Measurements from ENCODE around the gene ANKHD1. TPM values are rescaled to one million over a fixed set of nuclear protein-coding genes. Genes with fewer than 3 reads are reported as not detected.
"Not testable (repeated sequence)": the region's sequence is repeated elsewhere in the genome, so short reads cannot be mapped to it uniquely, and the experiment has no call there.

The ANKHD1 gene
- total and polyA plus RNA-seq, 4 donors: 17.0 to 138 (median 94.8) TPM

GRCh38 chr5:140569197-140569596 is 167.6 kb downstream of the ANKHD1 start:
- Histone ChIP-seq H3K27ac (ENCODE audit: low read depth in 1 of 2, low read length in 2 of 2) (no peak overlapping the region), H3K9me3 (ENCODE audit: control insufficient read depth, low read length) (no peaks in the 10 kb centered on the region), H3K4me1 (ENCODE audit: control insufficient read depth in 1 of 2, insufficient read depth in 2 of 2, low read length in 2 of 2) (no peaks in the 10 kb centered on the region), H3K4me3 (ENCODE audit: low read length in 2 of 2) (no peak overlapping the region), H3K36me3 (ENCODE audit: control insufficient read depth in 1 of 2, insufficient read depth in 2 of 2, low read length in 1 of 2) (no peaks in the 10 kb centered on the region), H3K27me3 (ENCODE audit: control insufficient read depth in 1 of 2, insufficient read depth in 2 of 2, low read length in 1 of 2) (no peaks in the 10 kb centered on the region)
- ATAC-seq (ENCODE audit: low FRiP score): no peak
- WGBS, 2 donors: 61 to 63% methylated on average over 4 of the region's 4 CpGs
- no peak for DNase-seq
- intact Hi-C loops (cut with DNase I): loop anchor here in 1 of 2 donors (10.0 kb wide), 1 partner anchor 136 kb away; the partner anchor contains the start of gene ZMAT2

GRCh38 chr5:140570058-140570457 is 168.4 kb downstream of the ANKHD1 start:
- Histone ChIP-seq H3K4me1 (ENCODE audit: control insufficient read depth in 1 of 2, insufficient read depth in 2 of 2, low read length in 2 of 2) (no peaks in the 10 kb centered on the region), H3K27me3 (ENCODE audit: control insufficient read depth in 1 of 2, insufficient read depth in 2 of 2, low read length in 1 of 2) (no peaks in the 10 kb centered on the region), H3K27ac (ENCODE audit: low read depth in 1 of 2, low read length in 2 of 2) (no peak overlapping the region), H3K4me3 (ENCODE audit: low read length in 2 of 2) (no peak overlapping the region), H3K9me3 (ENCODE audit: control insufficient read depth, low read length) (no peaks in the 10 kb centered on the region), H3K36me3 (ENCODE audit: control insufficient read depth in 1 of 2, insufficient read depth in 2 of 2, low read length in 1 of 2) (no peaks in the 10 kb centered on the region)
- DNase-seq (no peak), ATAC-seq (ENCODE audit: low FRiP score) (no peak)
- WGBS, 2 donors: 85 to 86% methylated on average over 4 of the region's 4 CpGs
- intact Hi-C loops (cut with DNase I): no loop called here

GRCh38 chr5:140570488-140570887 is 168.9 kb downstream of the ANKHD1 start:
- no peak for DNase-seq
- Histone ChIP-seq H3K36me3 (ENCODE audit: control insufficient read depth in 1 of 2, insufficient read depth in 2 of 2, low read length in 1 of 2) (no peaks in the 10 kb centered on the region), H3K9me3 (ENCODE audit: control insufficient read depth, low read length) (no peaks in the 10 kb centered on the region), H3K4me1 (ENCODE audit: control insufficient read depth in 1 of 2, insufficient read depth in 2 of 2, low read length in 2 of 2) (no peaks in the 10 kb centered on the region), H3K27me3 (ENCODE audit: control insufficient read depth in 1 of 2, insufficient read depth in 2 of 2, low read length in 1 of 2) (no peaks in the 10 kb centered on the region), H3K4me3 (ENCODE audit: low read length in 2 of 2) (no peak overlapping the region), H3K27ac (ENCODE audit: low read depth in 1 of 2, low read length in 2 of 2) (no peak overlapping the region)
- ATAC-seq (ENCODE audit: low FRiP score): no peak
- 98 to 100% methylated on average over 1 of the region's 1 CpG for WGBS, 2 donors
- intact Hi-C loops (cut with DNase I): no loop called here

- no peak overlapping the region for H3K27ac ChIP-seq (ENCODE audit: low read depth in 1 of 2, low read length in 2 of 2)
- WGBS, 2 donors: 69 to 71% methylated on average over 5 of the region's 5 CpGs
- no peaks in the 10 kb centered on the region for H3K36me3 ChIP-seq (ENCODE audit: control insufficient read depth in 1 of 2, insufficient read depth in 2 of 2, low read length in 1 of 2)
- H3K9me3 ChIP-seq (ENCODE audit: control insufficient read depth, low read length): no peaks in the 10 kb centered on the region
- H3K4me1 ChIP-seq (ENCODE audit: control insufficient read depth in 1 of 2, insufficient read depth in 2 of 2, low read length in 2 of 2): no peaks in the 10 kb centered on the region
- no peaks in the 10 kb centered on the region for H3K27me3 ChIP-seq (ENCODE audit: control insufficient read depth in 1 of 2, insufficient read depth in 2 of 2, low read length in 1 of 2)
- intact Hi-C loops (cut with DNase I): no loop called here
- no peak for ATAC-seq (ENCODE audit: low FRiP score)
- no peak for DNase-seq
- no peak overlapping the region for H3K4me3 ChIP-seq (ENCODE audit: low read length in 2 of 2)
Measured at GRCh38 chr5:140571105-140571504, 169.5 kb downstream of the ANKHD1 start.

- no peak overlapping the region for H3K27ac ChIP-seq (ENCODE audit: low read depth in 1 of 2, low read length in 2 of 2)
- H3K36me3 ChIP-seq (ENCODE audit: control insufficient read depth in 1 of 2, insufficient read depth in 2 of 2, low read length in 1 of 2): no peaks in the 10 kb centered on the region
- 94 to 95% methylated on average over 7 of the region's 7 CpGs for WGBS, 2 donors
- no peaks in the 10 kb centered on the region for H3K9me3 ChIP-seq (ENCODE audit: control insufficient read depth, low read length)
- DNase-seq (no peak), ATAC-seq (ENCODE audit: low FRiP score) (no peak)
- H3K27me3 ChIP-seq (ENCODE audit: control insufficient read depth in 1 of 2, insufficient read depth in 2 of 2, low read length in 1 of 2): no peaks in the 10 kb centered on the region
- intact Hi-C loops (cut with DNase I): no loop called here
- H3K4me1 ChIP-seq (ENCODE audit: control insufficient read depth in 1 of 2, insufficient read depth in 2 of 2, low read length in 2 of 2): no peaks in the 10 kb centered on the region
- H3K4me3 ChIP-seq (ENCODE audit: low read length in 2 of 2): no peak overlapping the region
Measured at GRCh38 chr5:140573683-140574082, 172.1 kb downstream of the ANKHD1 start.

GRCh38 chr5:140574165-140574564 is 172.5 kb downstream of the ANKHD1 start:
- DNase-seq (no peak), ATAC-seq (ENCODE audit: low FRiP score) (no peak)
- Histone ChIP-seq H3K27ac (ENCODE audit: low read depth in 1 of 2, low read length in 2 of 2) (no peak overlapping the region), H3K9me3 (ENCODE audit: control insufficient read depth, low read length) (no peaks in the 10 kb centered on the region), H3K4me3 (ENCODE audit: low read length in 2 of 2) (no peak overlapping the region), H3K36me3 (ENCODE audit: control insufficient read depth in 1 of 2, insufficient read depth in 2 of 2, low read length in 1 of 2) (no peaks in the 10 kb centered on the region), H3K4me1 (ENCODE audit: control insufficient read depth in 1 of 2, insufficient read depth in 2 of 2, low read length in 2 of 2) (no peaks in the 10 kb centered on the region), H3K27me3 (ENCODE audit: control insufficient read depth in 1 of 2, insufficient read depth in 2 of 2, low read length in 1 of 2) (no peaks in the 10 kb centered on the region)
- intact Hi-C loops (cut with DNase I): no loop called here
- 29 to 34% methylated on average over 3 of the region's 3 CpGs for WGBS, 2 donors

- ATAC-seq (ENCODE audit: low FRiP score) (peak; percentile 57), DNase-seq (peak in 1 of 2 donors; percentile 85)
- H3K27ac ChIP-seq (ENCODE audit: low read depth in 1 of 2, low read length in 2 of 2): no peak overlapping the region
- no peaks in the 10 kb centered on the region for H3K9me3 ChIP-seq (ENCODE audit: control insufficient read depth, low read length)
- no peaks in the 10 kb centered on the region for H3K27me3 ChIP-seq (ENCODE audit: control insufficient read depth in 1 of 2, insufficient read depth in 2 of 2, low read length in 1 of 2)
- H3K4me1 ChIP-seq (ENCODE audit: control insufficient read depth in 1 of 2, insufficient read depth in 2 of 2, low read length in 2 of 2): no peaks in the 10 kb centered on the region
- H3K4me3 ChIP-seq (ENCODE audit: low read length in 2 of 2): no peak overlapping the region
- no peaks in the 10 kb centered on the region for H3K36me3 ChIP-seq (ENCODE audit: control insufficient read depth in 1 of 2, insufficient read depth in 2 of 2, low read length in 1 of 2)
- WGBS, 2 donors: 83% methylated on average over 8 of the region's 8 CpGs
- intact Hi-C loops (cut with DNase I): no loop called here
Measured at GRCh38 chr5:140575309-140575708, 173.7 kb downstream of the ANKHD1 start.

GRCh38 chr5:140576776-140577201 is 175.2 kb downstream of the ANKHD1 start:
- no peaks in the 10 kb centered on the region for H3K9me3 ChIP-seq (ENCODE audit: control insufficient read depth, low read length)
- no peaks in the 10 kb centered on the region for H3K27me3 ChIP-seq (ENCODE audit: control insufficient read depth in 1 of 2, insufficient read depth in 2 of 2, low read length in 1 of 2)
- DNase-seq (no peak), ATAC-seq (ENCODE audit: low FRiP score) (no peak)
- no peak overlapping the region for H3K27ac ChIP-seq (ENCODE audit: low read depth in 1 of 2, low read length in 2 of 2)
- no peaks in the 10 kb centered on the region for H3K36me3 ChIP-seq (ENCODE audit: control insufficient read depth in 1 of 2, insufficient read depth in 2 of 2, low read length in 1 of 2)
- no peak overlapping the region for H3K4me3 ChIP-seq (ENCODE audit: low read length in 2 of 2)
- intact Hi-C loops (cut with DNase I): no loop called here
- 52 to 55% methylated on average over 2 of the region's 2 CpGs for WGBS, 2 donors
- no peaks in the 10 kb centered on the region for H3K4me1 ChIP-seq (ENCODE audit: control insufficient read depth in 1 of 2, insufficient read depth in 2 of 2, low read length in 2 of 2)

- ATAC-seq (ENCODE audit: low FRiP score); H3K9me3 ChIP-seq (ENCODE audit: control insufficient read depth, low read length); H3K27ac ChIP-seq (ENCODE audit: low read depth in 1 of 2, low read length in 2 of 2); H3K36me3 ChIP-seq (ENCODE audit: control insufficient read depth in 1 of 2, insufficient read depth in 2 of 2, low read length in 1 of 2); H3K4me1 ChIP-seq (ENCODE audit: control insufficient read depth in 1 of 2, insufficient read depth in 2 of 2, low read length in 2 of 2); H3K4me3 ChIP-seq (ENCODE audit: low read length in 2 of 2); intact Hi-C loops (cut with DNase I); H3K27me3 ChIP-seq (ENCODE audit: control insufficient read depth in 1 of 2, insufficient read depth in 2 of 2, low read length in 1 of 2); DNase-seq: not testable (repeated sequence)
- 90 to 91% methylated on average over 6 of the region's 6 CpGs for WGBS, 2 donors
Measured at GRCh38 chr5:140579188-140579747, 177.6 kb downstream of the ANKHD1 start.

All from aorta (tissue), 5 donors.